MCF 10A (cell line): Measurements from ENCODE around the gene RORC. TPM values are rescaled to one million over a fixed set of nuclear protein-coding genes. Genes with fewer than 3 reads are reported as not detected.
A peak's percentile ranks its signal among the peaks of the same experiment; 100 is the strongest.
"Not testable (repeated sequence)": the region's sequence is repeated elsewhere in the genome, so short reads cannot be mapped to it uniquely, and the experiment has no call there.

Source experiments
- BruUV-seq: library from RNA; stranded (reverse); fragments of 400-500 nt; replicated peaks from 2 replicates; lab custom pipeline; 2021; lab: Mats Ljungman, UMichigan
- CTCF ChIA-PET: fragments of 300-600 bp; sonication (Branson Sonifier 250); formaldehyde crosslinking; extraction: SDS; loops from one replicate; lab custom pipeline; 2021; ENCODE audit warnings: antibody characterized with exemption, inconsistent platforms; lab: Yijun Ruan, JAX
- POLR2A ChIA-PET: fragments of 300-600, 350-650 bp; sonication (Branson Sonifier 250); formaldehyde crosslinking; extraction: SDS; loops from one replicate; lab custom pipeline; 2020; ENCODE audit warnings: antibody characterized with exemption, inconsistent platforms; lab: Yijun Ruan, JAX
- DNase-seq: peaks from one replicate; pipeline ENCODE4 v3.0.0-alpha.2; 2018; ENCODE audit not compliant: unreplicated experiment
- H3K27ac Mint-ChIP-seq: one replicate; pipeline ENCODE4 v1.8.0; 2022; ENCODE audit warnings: mild to moderate bottlenecking, low read depth, mixed read lengths; ENCODE audit not compliant: unreplicated experiment
- H3K27me3 Mint-ChIP-seq: one replicate; pipeline ENCODE4 v1.8.0; 2022; ENCODE audit warnings: mixed read lengths; ENCODE audit not compliant: insufficient read depth, unreplicated experiment
- H3K36me3 Mint-ChIP-seq: one replicate; pipeline ENCODE4 v1.8.0; 2022; ENCODE audit warnings: mild to moderate bottlenecking, moderate library complexity, mixed read lengths; ENCODE audit not compliant: insufficient read depth, unreplicated experiment
- H3K4me1 Mint-ChIP-seq: one replicate; pipeline ENCODE4 v1.8.0; 2022; ENCODE audit warnings: mixed read lengths; ENCODE audit not compliant: insufficient read depth, unreplicated experiment
- H3K4me3 Mint-ChIP-seq: one replicate; pipeline ENCODE4 v1.8.0; 2022; ENCODE audit warnings: mild to moderate bottlenecking, moderate library complexity, mixed read lengths; ENCODE audit not compliant: unreplicated experiment
- H3K9me3 Mint-ChIP-seq: one replicate; pipeline ENCODE4 v1.8.0; 2022; ENCODE audit warnings: mixed read lengths; ENCODE audit not compliant: unreplicated experiment
- CTCF ChIP-seq: fragments of 200-600 bp; IDR thresholded peaks from one replicate; pipeline ENCODE4 v1.8.0; 2022; ENCODE audit warnings: antibody characterized with exemption, mild to moderate bottlenecking; ENCODE audit not compliant: unreplicated experiment
- intact Hi-C: fragments of 100-400 bp; cut with micrococcal nuclease; formaldehyde crosslinking; loops from 2 replicates; pipeline ENCODE4 v1.14.1; 2022
- total RNA-seq: library from RNA; stranded (reverse); gene quantifications from 2 replicates; pipeline ENCODE4 v1.2.3, GENCODE V29; 2022

Gene RORC
- total RNA-seq, 1 experiment from 2014 or later: 0.40 TPM

DNA sequence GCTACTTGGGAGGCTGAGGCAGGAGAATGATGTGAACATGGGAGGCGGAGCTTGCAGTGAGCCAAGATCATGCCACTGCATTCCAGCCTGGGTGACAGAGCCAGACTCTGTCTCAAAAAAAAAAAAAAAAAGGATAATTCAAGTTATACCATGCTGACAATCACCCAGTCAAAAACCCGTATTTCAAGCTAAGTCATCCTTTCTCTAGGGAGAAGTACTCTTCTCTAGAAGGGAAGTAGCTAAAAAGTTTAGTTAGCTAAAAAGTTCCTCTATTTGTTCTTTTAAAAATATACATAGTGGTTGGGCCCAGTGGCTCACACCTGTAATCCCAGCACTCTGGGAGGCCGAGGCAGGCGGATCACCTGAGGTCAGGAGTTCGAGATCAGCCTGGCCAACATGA lies 50.9 kb downstream of the RORC start:
- BruUV-seq, H3K9me3 Mint-ChIP-seq, H3K4me3 Mint-ChIP-seq, H3K27me3 Mint-ChIP-seq, DNase-seq, intact Hi-C loops, H3K36me3 Mint-ChIP-seq, H3K27ac Mint-ChIP-seq, H3K4me1 Mint-ChIP-seq: not testable (repeated sequence)
- ChIA-PET CTCF (interaction anchor here (0.6 to 0.7 kb wide), 2 partner anchors 10 to 216 kb away, joined by 3 read pairs; no protein-coding TSS in a partner anchor), POLR2A (interaction anchor here (0.6 to 4.2 kb wide), 3 partner anchors 9 to 230 kb away, joined by 3 to 17 read pairs (median 10); partner anchors contain the start of genes MRPL9 and TDRKH)

DNA sequence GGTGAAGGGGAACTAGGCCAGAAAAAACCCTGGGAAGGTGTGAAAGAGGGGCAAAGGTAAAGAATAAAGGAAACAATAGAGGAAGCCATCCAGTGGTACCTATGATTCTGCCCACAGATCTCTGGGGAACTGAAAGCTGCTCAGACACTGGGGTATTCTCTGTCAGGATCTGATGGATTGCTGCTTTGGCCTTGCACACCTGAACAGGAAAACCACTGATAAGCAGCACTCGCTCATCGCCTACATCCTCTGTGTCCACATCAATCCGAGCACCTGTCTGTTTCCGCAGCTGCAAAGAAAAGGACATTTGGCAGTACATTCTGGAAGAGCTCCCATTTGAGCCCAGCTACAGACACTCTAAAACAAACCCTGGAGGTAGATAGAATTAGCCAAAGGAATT lies 51.8 kb downstream of the RORC start:
- peak overlapping the region; percentile 16 for H3K27ac Mint-ChIP-seq
- H3K4me3 Mint-ChIP-seq: no peak overlapping the region
- intact Hi-C loops: no loop called here
- no peaks in the 10 kb centered on the region for H3K4me1 Mint-ChIP-seq
- ChIA-PET POLR2A (interaction anchor here (0.6 to 4.2 kb wide), 4 partner anchors 8 to 17 kb away, joined by 3 to 17 read pairs (median 10); partner anchors contain the start of genes MRPL9 and TDRKH), CTCF (interaction anchor here (0.5 to 0.8 kb wide), 5 partner anchors 10 to 678 kb away, joined by 3 to 4 read pairs (median 3); partner anchors contain the start of gene TDRKH)
- no peak for DNase-seq
- H3K27me3 Mint-ChIP-seq: no peaks in the 10 kb centered on the region
- no peak for TF ChIP-seq CTCF
- BruUV-seq: no TSS peak
- no peaks in the 10 kb centered on the region for H3K9me3 Mint-ChIP-seq
- H3K36me3 Mint-ChIP-seq: no peaks in the 10 kb centered on the region

- Mint-ChIP-seq H3K27ac (no peak overlapping the region), H3K36me3 (no peaks in the 10 kb centered on the region), H3K27me3 (no peaks in the 10 kb centered on the region), H3K9me3 (no peaks in the 10 kb centered on the region), H3K4me1 (peaks cover 6% of the 10 kb centered on the region), H3K4me3 (no peak overlapping the region)
- BruUV-seq: no TSS peak
- ChIA-PET POLR2A (interaction anchor here (4.2 kb wide), 1 partner anchor 14 kb away, joined by 17 read pairs; the partner anchor contains the start of gene MRPL9), CTCF (interaction anchor here (0.6 to 1.0 kb wide), 6 partner anchors 8 to 156 kb away, joined by 3 to 4 read pairs (median 4); no protein-coding TSS in a partner anchor)
- intact Hi-C loops: no loop called here
- no peak for TF ChIP-seq CTCF
- no peak for DNase-seq
These were observed 54.3 kb downstream of the RORC start for GRCh38 chr1:151777317-151777716.

DNA sequence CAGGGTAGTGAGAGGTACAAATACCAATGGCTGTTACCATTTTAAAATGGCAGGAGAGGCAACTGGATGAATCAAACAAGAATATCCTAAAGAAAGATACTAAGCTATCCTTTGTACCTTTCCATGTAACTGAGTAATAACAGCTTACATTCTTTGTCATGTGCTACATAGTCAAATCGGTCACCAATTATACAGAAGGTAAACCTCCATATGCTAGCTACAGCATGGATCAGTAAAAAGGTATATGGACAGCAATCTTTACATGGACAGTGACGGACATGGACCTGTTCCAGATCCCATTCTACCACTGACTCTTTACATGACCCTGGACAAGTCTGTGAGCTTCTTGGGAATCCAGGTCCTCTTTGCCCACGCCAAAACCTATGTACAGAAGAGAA lies 54.9 kb downstream of the RORC start:
- no peak for DNase-seq
- no peaks in the 10 kb centered on the region for H3K27me3 Mint-ChIP-seq

More for the DNA sequence above, 54.9 kb downstream of the RORC start:
- TF ChIP-seq CTCF: no peak
- BruUV-seq: no TSS peak
- ChIA-PET POLR2A (interaction anchor here (1.3 to 4.2 kb wide), 2 partner anchors 11 to 13 kb away, joined by 4 to 17 read pairs; partner anchors contain the start of gene MRPL9), CTCF (interaction anchor here (1.0 to 1.8 kb wide), 2 partner anchors 9 to 183 kb away, joined by 4 to 6 read pairs; no protein-coding TSS in a partner anchor)
- H3K36me3 Mint-ChIP-seq: no peaks in the 10 kb centered on the region
- no peak overlapping the region for H3K4me3 Mint-ChIP-seq
- H3K27ac Mint-ChIP-seq: no peak overlapping the region
- intact Hi-C loops: no loop called here
- H3K4me1 Mint-ChIP-seq: peaks cover 6% of the 10 kb centered on the region
- H3K9me3 Mint-ChIP-seq: no peaks in the 10 kb centered on the region
